Activated T-helper 9 cell treated with anti-CD3 and anti-CD28 coated beads, Interleukin-2, amount 50 U/mL, for 16 hours (primary cell): Measurements from ENCODE around the gene RAB3GAP2.
"Not testable (repeated sequence)": the region's sequence is repeated elsewhere in the genome, so short reads cannot be mapped to it uniquely, and the experiment has no call there.

Experiments used
- DNase-seq: peaks from one replicate; pipeline ENCODE4 v3.0.0-alpha.2; 2020; ENCODE audit warnings: low read depth

Gene RAB3GAP2

GRCh38 chr1:220233927-220234326 lies 38.3 kb downstream of the RAB3GAP2 start:
- DNase-seq = no peak

GRCh38 chr1:220229771-220230170 lies 42.5 kb downstream of the RAB3GAP2 start:
- DNase-seq = no peak

- no peak for DNase-seq
These were observed 44.9 kb downstream of the RAB3GAP2 start for GRCh38 chr1:220227393-220227792.

GRCh38 chr1:220226752-220227151 lies 45.5 kb downstream of the RAB3GAP2 start:
- DNase-seq = no peak

- DNase-seq = no peak
These were observed 46.3 kb downstream of the RAB3GAP2 start for GRCh38 chr1:220225957-220226356.

GRCh38 chr1:220224611-220225124 lies 47.6 kb downstream of the RAB3GAP2 start:
- DNase-seq = no peak

GRCh38 chr1:220224033-220224432 lies 48.2 kb downstream of the RAB3GAP2 start:
- DNase-seq = no peak

GRCh38 chr1:220222939-220223338 lies 49.3 kb downstream of the RAB3GAP2 start:
- DNase-seq = no peak

GRCh38 chr1:220221670-220222069 lies 50.6 kb downstream of the RAB3GAP2 start:
- no peak for DNase-seq

- no peak for DNase-seq
These were observed 51.0 kb downstream of the RAB3GAP2 start for GRCh38 chr1:220221269-220221668.

GRCh38 chr1:220220699-220221040 lies 51.6 kb downstream of the RAB3GAP2 start:
- DNase-seq = not testable (repeated sequence)

- DNase-seq = no peak
These were observed 52.2 kb downstream of the RAB3GAP2 start for GRCh38 chr1:220219865-220220698.

GRCh38 chr1:220219136-220219442 lies 53.2 kb downstream of the RAB3GAP2 start:
- no peak for DNase-seq

- not testable (repeated sequence) for DNase-seq
These were observed 53.7 kb downstream of the RAB3GAP2 start for GRCh38 chr1:220218397-220219135.

- no peak for DNase-seq
These were observed 54.8 kb downstream of the RAB3GAP2 start for GRCh38 chr1:220217383-220217988.

- DNase-seq = no peak
These were observed 58.8 kb downstream of the RAB3GAP2 start for GRCh38 chr1:220213382-220213983.

- DNase-seq = no peak
These were observed 64.8 kb downstream of the RAB3GAP2 start for GRCh38 chr1:220207411-220207810.

- not testable (repeated sequence) for DNase-seq
These were observed 67.5 kb downstream of the RAB3GAP2 start for GRCh38 chr1:220204758-220205157.

GRCh38 chr1:220203816-220204215 lies 68.4 kb downstream of the RAB3GAP2 start:
- DNase-seq = no peak

- DNase-seq = no peak
These were observed 73.9 kb downstream of the RAB3GAP2 start for GRCh38 chr1:220198186-220199005.

GRCh38 chr1:220195701-220196100 lies 76.6 kb downstream of the RAB3GAP2 start:
- DNase-seq = no peak
